H1 (cell line): ENCODE data around the gene TECPR2. TPM values are rescaled to one million over a fixed set of nuclear protein-coding genes. Genes with fewer than 3 reads are reported as not detected.

Experiments used
- CTCF ChIA-PET: fragments of 300-600 bp; sonication (Branson Sonifier 250); formaldehyde crosslinking; loops from one replicate; lab custom pipeline; 2021; ENCODE audit not compliant: partially characterized antibody; lab: Charles Lee
- POLR2A ChIA-PET: fragments of 300-600 bp; sonication (Branson Sonifier 250); formaldehyde crosslinking; loops from one replicate; lab custom pipeline; 2021; ENCODE audit warnings: inconsistent platforms; ENCODE audit not compliant: partially characterized antibody; lab: Charles Lee
- DNase-seq, 2 experiments: peaks; one replicate each; pipeline versions ENCODE4 v3.0.0 to v3.0.0-alpha.2; 2010 to 2022; ENCODE audit warnings: low spot score in 2 of 2, low read depth in 1 of 2, mixed read lengths in 1 of 2
- FAIRE-seq: peaks from 2 replicates; lab custom pipeline; 2011; peaks lifted over from hg19 to GRCh38; lab: Jason Lieb, UNC
- H2AFZ ChIP-seq: 2 replicates; pipeline ENCODE4 v1.8.1; 2012; ENCODE audit warnings: low read length, inconsistent platforms
- H2AK5ac ChIP-seq: 2 replicates; pipeline ENCODE4 v1.6.1; 2013; ENCODE audit warnings: low read depth, low read length
- H2BK120ac ChIP-seq: replicated peaks from 2 replicates; pipeline ENCODE3; 2013; ENCODE audit warnings: low read depth, low read length, inconsistent platforms
- H2BK12ac ChIP-seq: 2 replicates; pipeline ENCODE4 v1.6.1; 2013; ENCODE audit warnings: low read depth, low read length
- H2BK15ac ChIP-seq: 2 replicates; pipeline ENCODE4 v1.6.1; 2013; ENCODE audit warnings: low read length
- H2BK20ac ChIP-seq: 2 replicates; pipeline ENCODE4 v1.6.1; 2013; ENCODE audit warnings: low read length
- H2BK5ac ChIP-seq: 2 replicates; pipeline ENCODE4 v1.6.1; 2013; ENCODE audit warnings: low read depth, low read length
- H3K14ac ChIP-seq: 2 replicates; pipeline ENCODE4 v1.6.1; 2013; ENCODE audit warnings: inconsistent platforms; ENCODE audit not compliant: insufficient read length
- H3K18ac ChIP-seq: 2 replicates; pipeline ENCODE4 v1.6.1; 2013; ENCODE audit warnings: low read length; ENCODE audit errors: extremely low read depth
- H3K23ac ChIP-seq: 2 replicates; pipeline ENCODE4 v1.6.1; 2013; ENCODE audit warnings: inconsistent platforms; ENCODE audit not compliant: insufficient read length
- H3K23me2 ChIP-seq: 2 replicates; pipeline ENCODE4 v1.6.1; 2013; ENCODE audit warnings: low read depth, low read length
- H3K27ac ChIP-seq: 2 replicates; pipeline ENCODE4 v1.6.1; 2011; ENCODE audit warnings: low read depth, low read length, inconsistent platforms
- H3K27me3 ChIP-seq, 4 experiments: replicated peaks in 1 of 4; 1 replicate in 1 of 4; 2 replicates in 3 of 4; pipeline versions ENCODE4 v1.6.1 to v1.8.1; 2011 to 2013; ENCODE audit warnings: low read length in 3 of 4, mild to moderate bottlenecking in 3 of 4, inconsistent platforms in 2 of 4, mixed read lengths in 2 of 4, moderate library complexity in 1 of 4; ENCODE audit not compliant: control insufficient read depth in 3 of 4, insufficient read depth in 3 of 4; ENCODE audit errors: extremely low read depth in 1 of 4
- H3K36me3 ChIP-seq, 4 experiments: 2 replicates each; pipeline versions ENCODE4 v1.6.1 to v1.8.1; 2011 to 2013; ENCODE audit warnings: mild to moderate bottlenecking in 4 of 4, low read length in 3 of 4, moderate library complexity in 2 of 4, control low read depth in 1 of 4, inconsistent platforms in 1 of 4; ENCODE audit not compliant: insufficient read depth in 4 of 4, control insufficient read depth in 2 of 4
- H3K4ac ChIP-seq: replicated peaks from 2 replicates; pipeline ENCODE3; 2013; ENCODE audit warnings: low read length, low read depth, mixed read lengths, inconsistent platforms; ENCODE audit not compliant: insufficient read length
- H3K4me1 ChIP-seq, 4 experiments: replicated peaks in 1 of 4; 1 replicate in 1 of 4; 2 replicates in 3 of 4; pipeline versions ENCODE4 v1.6.1 to v1.8.1; 2011 to 2013; ENCODE audit warnings: low read length in 3 of 4, inconsistent platforms in 2 of 4, mixed read lengths in 1 of 4; ENCODE audit not compliant: insufficient read depth in 4 of 4, control insufficient read depth in 3 of 4
- H3K4me2 ChIP-seq, 2 experiments: 2 replicates each; pipeline versions ENCODE4 v1.6.1 to v1.8.1; 2011 to 2013; ENCODE audit warnings: low read depth in 2 of 2, low read length in 2 of 2, control low read depth in 1 of 2, inconsistent platforms in 1 of 2, mild to moderate bottlenecking in 1 of 2; ENCODE audit not compliant: insufficient read depth in 1 of 2
- H3K4me3 ChIP-seq, 4 experiments: fragments of 200-600, 300-600 bp in 1 of 4; sonication (generic), shearing (Covaris generic), sonication (Bioruptor Twin) in 1 of 4; 2 replicates each; pipeline versions ENCODE4 v1.5.1 to v1.8.1; 2011 to 2016; ENCODE audit warnings: low read length in 4 of 4, low read depth in 3 of 4, control low read depth in 2 of 4, inconsistent platforms in 2 of 4, mild to moderate bottlenecking in 2 of 4, mixed read lengths in 1 of 4, moderate library complexity in 1 of 4; ENCODE audit not compliant: insufficient read depth in 2 of 4; ENCODE audit errors: extremely low read depth in 1 of 4
- H3K56ac ChIP-seq: replicated peaks from 2 replicates; pipeline ENCODE3; 2013; ENCODE audit warnings: low read depth, mild to moderate bottlenecking, mixed read lengths, low read length, inconsistent platforms; ENCODE audit not compliant: insufficient read length
- H3K79me1 ChIP-seq: 2 replicates; pipeline ENCODE4 v1.6.1; 2013; ENCODE audit warnings: low read depth, low read length, control low read depth
- H3K79me2 ChIP-seq, 2 experiments: 2 replicates each; pipeline versions ENCODE4 v1.6.1 to v1.8.1; 2012 to 2013; ENCODE audit warnings: low read length in 2 of 2, mild to moderate bottlenecking in 2 of 2, inconsistent platforms in 1 of 2; ENCODE audit not compliant: insufficient read depth in 2 of 2, control insufficient read depth in 1 of 2
- H3K9ac ChIP-seq, 4 experiments: replicated peaks in 1 of 4; 1 replicate in 1 of 4; 2 replicates in 3 of 4; pipeline versions ENCODE4 v1.6.1 to v1.8.1; 2011 to 2013; ENCODE audit warnings: low read depth in 3 of 4, low read length in 3 of 4, control low read depth in 2 of 4, mild to moderate bottlenecking in 2 of 4, moderate library complexity in 2 of 4, inconsistent platforms in 1 of 4; ENCODE audit errors: extremely low read depth in 1 of 4
- H3K9me3 ChIP-seq, 2 experiments: 2 replicates each; pipeline versions ENCODE4 v1.6.1 to v1.8.1; 2012 to 2013; ENCODE audit warnings: mild to moderate bottlenecking in 2 of 2, moderate library complexity in 2 of 2, control low read depth in 1 of 2, inconsistent platforms in 1 of 2, low read depth in 1 of 2, low read length in 1 of 2, mixed read lengths in 1 of 2; ENCODE audit not compliant: insufficient read depth in 2 of 2
- H4K20me1 ChIP-seq, 2 experiments: replicated peaks in 1 of 2; 2 replicates each; pipeline versions ENCODE3 to v1.8.1; 2011 to 2013; ENCODE audit warnings: inconsistent platforms in 2 of 2, low read length in 2 of 2, mild to moderate bottlenecking in 1 of 2; ENCODE audit not compliant: insufficient read depth in 2 of 2, control insufficient read depth in 1 of 2
- H4K5ac ChIP-seq: 2 replicates; pipeline ENCODE4 v1.6.1; 2013; ENCODE audit warnings: low read length, low read depth, mixed read lengths, inconsistent platforms; ENCODE audit not compliant: insufficient read length
- H4K8ac ChIP-seq: 2 replicates; pipeline ENCODE4 v1.8.0; 2013; ENCODE audit warnings: mild to moderate bottlenecking, moderate library complexity, low read length, inconsistent platforms; ENCODE audit not compliant: insufficient read depth; ENCODE audit errors: extremely low read depth
- H4K91ac ChIP-seq: replicated peaks from 2 replicates; pipeline ENCODE3; 2013; ENCODE audit warnings: low read length, mixed read lengths, inconsistent platforms; ENCODE audit not compliant: insufficient read length
- BRCA1 ChIP-seq: IDR thresholded peaks from 2 replicates; pipeline ENCODE4 v1.6.1; 2012; ENCODE audit warnings: low read depth, low read length, improper control_type of control experiment
- CEBPB ChIP-seq: IDR thresholded peaks from 2 replicates; pipeline ENCODE4 v1.6.1; 2012; ENCODE audit warnings: low read depth, low read length
- KDM4A ChIP-seq: IDR thresholded peaks from one replicate; pipeline ENCODE4 v1.7.1; 2012; ENCODE audit warnings: low read depth, mild to moderate bottlenecking, moderate library complexity, low read length, inconsistent platforms; ENCODE audit not compliant: severe bottlenecking
- RXRA ChIP-seq: IDR thresholded peaks from 2 replicates; pipeline ENCODE4 v1.6.1; 2011; ENCODE audit warnings: low read depth, mild to moderate bottlenecking, low read length, moderate library complexity; ENCODE audit not compliant: insufficient read depth
- WGBS, 2 experiments: shearing (Covaris generic) in 1 of 2; methylation state at CpG; one replicate each; pipeline versions ENCODE4 v1.1.6 to v1.1.7; 2013 to 2015; ENCODE audit warnings: low lambda C conversion rate in 2 of 2, mixed read lengths in 2 of 2, inconsistent platforms in 1 of 2, low coverage in 1 of 2, missing lambda C conversion rate in 1 of 2; ENCODE audit not compliant: insufficient replicate concordance in 2 of 2, insufficient coverage in 1 of 2, insufficient read length in 1 of 2; ENCODE audit errors: extremely low coverage in 1 of 2, missing lambda C conversion rate in 1 of 2; 5-methylcytosine and 5-hydroxymethylcytosine counted together
- polyA plus RNA-seq, 7 experiments: library from polyadenylated mRNA; depleted of rRNA in 3 of 7; stranded (reverse) in 5 of 7; unstranded in 2 of 7; fragments of >200 nt in 5 of 7; fragments of 200-250 nt in 2 of 7; gene quantifications; 1 replicate in 5 of 7; 2 replicates in 1 of 7; 4 replicates in 1 of 7; pipeline versions ENCODE4 v1.2.1 to v1.2.3, GENCODE V29; 2011 to 2013; ENCODE audit warnings: missing spikeins in 2 of 7, mixed read lengths in 2 of 7
- total RNA-seq: library from RNA; stranded (reverse); fragmentation: NEBNext Ultra II Directional; extraction: Animal tissue kit (Norgen Biotek cat#: 25700); gene quantifications from 2 replicates; pipeline ENCODE4 v1.2.1, GENCODE V29; 2021

Gene TECPR2
- total and polyA plus RNA-seq, 2 of the 8 experiments (the other 6 are each of a cell fraction or from before 2014, with no cell fraction given): 6.8 to 19.4 TPM

- ChIA-PET CTCF (interaction anchor here (1.0 to 1.3 kb wide), 3 partner anchors 17 to 40 kb away, joined by 3 to 6 read pairs (median 3); no protein-coding TSS in a partner anchor), POLR2A (interaction anchor here (0.6 kb wide), 1 partner anchor 59 kb away, joined by 3 read pairs; no protein-coding TSS in a partner anchor)
- no peaks in the 10 kb centered on the region for H3K27me3 ChIP-seq
- H3K27ac ChIP-seq: no peak overlapping the region
- H3K23ac ChIP-seq: no peak overlapping the region
- no peaks in the 10 kb centered on the region; a peak in 1 of 8 replicates for H3K36me3 ChIP-seq
- 0 out of 2 replicates have a peak, but pooled peaks cover 2% of the 10 kb centered on the region for H3K79me1 ChIP-seq
- H2BK5ac ChIP-seq: no peak overlapping the region
- DNase-seq: no peak
- TF ChIP-seq RXRA (no peak), BRCA1 (no peak), CEBPB (no peak), KDM4A (no peak)
- no peak overlapping the region for H3K18ac ChIP-seq
- no peaks in the 10 kb centered on the region for H3K4me1 ChIP-seq
- no peak overlapping the region for H3K4me2 ChIP-seq
- no peak overlapping the region for H2BK12ac ChIP-seq
- H4K91ac ChIP-seq: no peak overlapping the region
- no peak overlapping the region for H2BK15ac ChIP-seq
- FAIRE-seq: no peak
- H3K56ac ChIP-seq: no peak overlapping the region
- H4K5ac ChIP-seq: no peak overlapping the region
- no peak overlapping the region for H3K4me3 ChIP-seq
- H3K14ac ChIP-seq: no peak overlapping the region
- no peaks in the 10 kb centered on the region for H3K79me2 ChIP-seq
- H4K8ac ChIP-seq: no peak overlapping the region
- H3K23me2 ChIP-seq: no peaks in the 10 kb centered on the region
- H2BK20ac ChIP-seq: no peak overlapping the region
- no peak overlapping the region for H3K9ac ChIP-seq
- H3K9me3 ChIP-seq: no peaks in the 10 kb centered on the region
- H4K20me1 ChIP-seq: no peaks in the 10 kb centered on the region
- H2AK5ac ChIP-seq: no peak overlapping the region
- no peak overlapping the region for H2AFZ ChIP-seq
- H2BK120ac ChIP-seq: no peak overlapping the region
- H3K4ac ChIP-seq: no peak overlapping the region
- 94% methylated on average over 8 of the region's 8 CpGs; no CpG with 5 or more reads in 1 of the 2 experiments for WGBS, 2 experiments
Measured at GRCh38 chr14:102481791-102482238, 119.1 kb downstream of the TECPR2 start.
